Measurements from ENCODE around the gene ZMIZ1.

ZMIZ1 gene

GRCh38 chr10:79067241-79068202 is 1.2 kb upstream of the ZMIZ1 start:
- peak; percentile 83 for DNase-seq

GRCh38 chr10:79068203-79068561 is 584 bp upstream of the ZMIZ1 start:
- DNase-seq: no peak

GRCh38 chr10:79069325-79070080 is 737 bp downstream of the ZMIZ1 start:
- no peak for DNase-seq

- DNase-seq: no peak
These were observed 1.4 kb downstream of the ZMIZ1 start for GRCh38 chr10:79070081-79070605.

GRCh38 chr10:79070606-79071395 is 2.0 kb downstream of the ZMIZ1 start:
- DNase-seq: no peak

DNA sequence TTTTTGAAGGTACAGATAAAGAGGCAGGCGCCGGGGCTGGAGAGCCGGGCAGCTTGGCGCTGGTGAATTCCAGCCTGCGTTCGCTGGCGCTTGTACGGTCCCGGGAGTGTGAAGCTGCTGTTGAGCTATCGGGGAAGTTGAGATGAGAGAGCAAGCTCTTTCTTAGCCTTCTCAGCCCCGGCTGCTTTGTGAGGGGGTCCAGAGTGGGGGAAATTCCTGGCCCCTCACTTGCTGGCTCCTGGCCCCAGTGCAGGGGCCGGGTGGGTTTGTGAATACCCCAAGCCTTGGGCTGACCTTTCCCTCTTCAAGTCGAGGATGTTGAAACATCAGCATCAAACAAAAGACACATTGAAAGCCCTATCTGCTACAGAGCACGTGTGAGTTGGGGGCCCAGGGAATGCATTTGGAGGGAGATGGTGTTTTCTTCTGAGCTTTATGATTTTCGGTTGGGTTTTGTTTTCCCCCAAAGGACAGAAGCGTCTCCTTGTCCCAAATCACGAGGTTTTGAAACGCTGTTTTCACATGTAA is 2.7 kb downstream of the ZMIZ1 start:
- no peak for DNase-seq

DNA sequence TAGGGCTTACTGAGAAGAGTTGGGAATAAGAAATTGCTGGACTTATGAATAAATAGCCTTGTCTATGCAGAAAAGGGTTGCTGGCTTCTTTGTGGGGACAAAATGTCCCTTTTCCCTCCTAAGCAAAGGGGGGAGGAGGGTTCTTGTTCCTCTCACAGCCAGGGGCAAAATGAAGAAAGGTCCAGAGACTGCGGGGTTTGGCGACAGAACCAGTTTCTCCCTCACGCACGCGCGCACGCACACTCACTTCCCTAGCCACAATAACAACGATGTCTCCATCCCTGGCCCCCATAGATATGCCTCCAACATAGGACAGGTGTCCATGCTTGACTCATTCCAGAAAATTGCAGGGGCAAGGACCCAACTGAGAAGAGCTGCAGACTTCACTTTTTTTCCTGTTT is 3.3 kb downstream of the ZMIZ1 start:
- DNase-seq: no peak

DNA sequence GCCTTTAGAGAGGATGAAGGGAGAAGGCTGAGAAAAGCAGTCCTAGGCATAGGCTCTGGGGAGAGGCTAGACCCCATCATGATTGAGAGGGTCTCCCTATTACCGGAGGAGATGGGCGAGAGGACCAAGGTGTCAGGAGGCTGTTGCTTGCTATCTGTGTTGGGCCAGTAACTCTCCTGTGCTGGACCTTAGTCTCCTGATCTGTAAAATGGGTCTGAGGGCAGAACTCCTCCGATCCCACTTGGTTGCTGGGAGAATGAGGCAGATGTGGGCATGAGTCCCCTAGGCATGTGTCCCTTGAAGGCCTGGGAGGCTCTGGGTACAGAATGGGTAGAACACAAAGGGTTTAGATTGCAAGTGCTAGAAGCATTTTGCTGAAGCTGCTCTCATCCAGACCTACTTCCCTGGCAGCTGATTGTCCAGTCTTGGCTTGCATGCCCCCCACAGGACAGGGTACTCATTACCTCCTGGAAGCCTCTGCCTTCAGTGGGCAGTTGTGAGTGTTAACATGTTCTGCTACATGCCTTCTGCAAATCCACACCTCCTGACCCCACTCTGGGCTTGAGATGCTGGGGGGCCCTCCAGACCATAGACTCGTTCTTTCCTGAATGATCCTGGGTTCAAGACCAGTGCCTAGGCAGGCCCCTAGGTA is 4.4 kb downstream of the ZMIZ1 start:
- DNase-seq: no peak

GRCh38 chr10:79073784-79074432 is 5.1 kb downstream of the ZMIZ1 start:
- DNase-seq: no peak

DNA sequence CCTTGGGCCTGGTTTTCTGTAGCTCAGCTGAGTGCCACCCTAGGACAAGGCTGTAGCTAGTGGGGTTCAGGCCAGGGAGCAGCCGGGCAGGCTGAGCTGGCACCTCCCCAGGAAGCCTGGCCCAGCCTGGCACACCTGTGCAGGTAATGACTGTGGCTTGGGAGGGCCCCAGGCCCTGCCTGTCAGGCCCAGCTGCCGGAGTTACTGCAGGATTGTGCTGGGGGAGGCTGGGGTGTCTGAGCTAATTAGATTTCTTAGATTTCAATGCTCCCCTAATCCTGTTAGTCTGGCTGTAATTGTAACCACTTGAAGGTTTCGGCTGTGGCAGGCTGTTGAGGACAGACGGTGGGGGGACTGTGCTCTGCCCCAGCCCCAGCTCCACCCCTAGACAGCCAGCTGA is 6.0 kb downstream of the ZMIZ1 start:
- DNase-seq: no peak

GRCh38 chr10:79075418-79075817 is 6.7 kb downstream of the ZMIZ1 start:
- no peak for DNase-seq

- DNase-seq: no peak
These were observed 8.9 kb downstream of the ZMIZ1 start for GRCh38 chr10:79077488-79078173.

DNA sequence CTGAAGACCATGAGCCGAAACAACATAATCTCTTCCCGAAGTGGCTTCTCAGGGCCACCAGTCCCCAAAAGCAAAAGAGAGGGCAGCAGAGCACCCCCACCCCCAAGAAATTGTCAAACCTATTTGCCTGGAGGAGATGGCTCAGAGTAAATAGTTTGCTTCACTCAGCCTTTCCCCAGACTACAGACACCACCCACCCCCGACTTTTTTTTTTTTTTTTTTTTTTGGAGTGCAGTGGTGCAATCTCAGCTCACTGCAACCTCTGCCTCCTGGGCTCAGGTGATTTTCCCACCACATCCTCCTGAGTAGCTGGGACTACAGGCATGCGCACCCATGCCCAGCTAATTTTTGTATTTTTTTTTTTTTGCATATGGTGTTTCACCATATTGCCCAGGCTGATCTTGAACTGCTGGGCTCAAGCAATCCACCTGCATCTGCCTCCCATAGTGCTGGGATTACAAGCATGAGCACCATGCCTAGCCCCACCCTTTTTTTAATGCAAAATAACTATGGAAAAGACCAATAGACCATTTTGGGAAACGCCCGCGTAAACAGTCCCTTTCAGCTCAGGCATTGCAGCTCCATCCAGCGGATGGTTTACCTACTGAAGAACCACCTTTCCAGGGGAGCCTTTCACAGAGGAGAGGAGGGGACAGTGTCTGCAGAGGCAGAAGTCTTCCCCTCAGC is 9.7 kb downstream of the ZMIZ1 start:
- no peak for DNase-seq

- no peak for DNase-seq
These were observed 10.3 kb downstream of the ZMIZ1 start for GRCh38 chr10:79079054-79079397.

DNA sequence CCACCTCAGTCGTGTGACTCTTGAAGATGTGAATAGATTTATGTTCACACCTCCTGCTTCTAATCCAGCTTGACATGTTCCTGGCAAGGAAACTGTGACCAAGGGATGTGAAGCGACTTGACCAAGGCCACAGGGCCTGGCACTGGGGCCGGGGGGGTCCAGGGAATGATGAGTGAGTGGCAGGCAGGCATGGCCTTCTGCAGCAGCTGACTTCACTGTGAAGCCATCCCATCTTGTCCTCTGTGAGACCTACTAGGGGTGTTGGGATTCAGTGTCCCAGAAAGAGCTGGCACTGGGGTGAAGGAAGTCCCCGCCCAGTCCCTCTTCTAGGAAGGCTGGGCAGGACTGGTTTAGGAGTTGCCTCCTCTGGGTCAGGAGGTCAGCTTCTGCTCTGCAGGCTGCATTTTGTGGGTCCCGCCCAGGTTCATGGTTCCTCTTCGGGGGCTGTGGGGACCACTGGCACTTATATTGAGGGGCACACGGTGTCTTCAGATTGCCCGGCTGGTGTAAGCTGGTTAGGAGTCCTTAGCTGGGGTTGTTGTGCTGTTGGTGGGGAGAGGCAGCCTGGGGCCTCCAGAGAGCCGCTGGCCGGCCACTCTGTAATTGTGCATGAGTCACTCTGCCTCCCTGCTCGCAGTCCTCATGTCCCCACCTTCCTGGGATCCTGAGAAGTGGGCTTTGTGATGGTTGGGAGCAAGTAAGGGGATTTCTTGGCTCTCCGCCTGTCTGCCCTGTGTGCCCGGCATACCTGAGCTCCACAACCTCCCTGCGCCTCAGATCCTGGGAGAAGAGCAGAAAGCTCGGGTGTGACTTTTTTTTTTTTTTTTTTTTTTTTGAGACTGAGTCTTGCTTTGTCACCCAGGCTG is 11.0 kb downstream of the ZMIZ1 start:
- no peak for DNase-seq

DNA sequence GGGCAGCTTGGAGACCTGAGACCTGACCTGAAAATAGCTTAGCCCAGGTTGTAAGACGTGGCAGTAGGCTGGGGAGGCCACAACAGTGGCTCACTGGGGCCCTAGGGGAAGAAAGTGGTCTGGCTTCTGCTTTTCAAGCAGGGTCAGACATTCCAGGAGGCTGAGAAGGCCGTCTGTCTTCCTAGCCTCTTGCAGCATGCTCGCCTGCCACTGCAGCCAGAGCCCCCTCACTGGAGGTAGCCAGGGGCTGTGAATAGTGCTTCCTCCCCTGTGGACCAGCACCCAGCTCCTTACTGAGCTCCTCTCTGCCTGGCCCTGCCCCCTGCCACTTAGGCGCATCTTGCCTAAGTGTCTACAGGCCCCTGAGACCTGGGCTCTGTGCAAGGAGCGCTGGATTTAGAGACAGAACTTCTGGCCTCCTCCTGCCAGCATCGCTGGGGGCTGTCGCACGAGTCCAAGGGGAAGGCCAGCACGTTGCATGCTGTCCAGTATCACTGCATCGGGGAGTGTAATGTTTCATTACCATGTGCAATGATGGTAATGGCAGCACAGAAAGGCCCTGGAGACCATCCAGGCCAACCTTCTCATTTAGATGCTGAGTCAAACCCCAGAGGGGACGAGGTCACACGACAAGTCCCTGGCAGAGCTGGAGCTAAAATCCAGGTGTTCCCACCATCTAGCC is 12.7 kb downstream of the ZMIZ1 start:
- no peak for DNase-seq

GRCh38 chr10:79082035-79082373 is 13.2 kb downstream of the ZMIZ1 start:
- DNase-seq: no peak

GRCh38 chr10:79082631-79083596 is 14.1 kb downstream of the ZMIZ1 start:
- no peak for DNase-seq

Measured in NCI-H774 (cell line).